ENCODE measurements around the gene ACTL6B.

DNA sequence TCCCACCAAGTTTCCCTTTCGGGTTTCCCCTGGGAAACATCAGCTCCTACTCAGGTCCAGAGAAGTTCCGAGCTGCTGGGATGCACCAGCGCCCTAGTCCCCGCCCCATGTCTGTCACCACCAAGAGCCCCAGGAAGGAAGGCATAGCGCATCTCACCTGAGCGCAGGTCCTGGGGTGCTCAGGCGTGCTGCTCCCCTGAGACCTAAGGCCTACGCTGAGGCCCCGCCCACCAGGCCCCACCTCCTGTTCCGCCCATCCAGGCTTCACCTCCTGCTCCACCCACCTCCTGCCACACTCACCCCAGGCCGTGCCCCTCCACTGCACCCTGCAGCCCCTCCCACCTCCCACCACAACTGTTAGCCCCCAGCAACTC, 13.7 kb downstream of the ACTL6B start:
- TF ChIP-seq CTCF (conservative IDR thresholded peaks at IDR 0.05) (no peak), EZH2 (IDR thresholded peaks at IDR 0.05; ENCODE audit: low read depth) (no peak)

Measured in PC-9 (cell line).